Fibroblast of lung (primary cell): ENCODE data around the gene HK3. TPM values are rescaled to one million over a fixed set of nuclear protein-coding genes. Genes with fewer than 3 reads are reported as not detected.

Experiments
- DNase-seq, 2 donors: peaks; one replicate each; pipeline versions ENCODE4 v3.0.0 to v3.0.0-alpha.2; 2010; ENCODE audit warnings: low read depth in 2 of 2
- H2AFZ ChIP-seq: 2 replicates; pipeline ENCODE4 v1.5.1; 2012; ENCODE audit warnings: low read length, control low read depth, inconsistent platforms
- H3K27ac ChIP-seq: 2 replicates; pipeline ENCODE4 v1.5.1; 2011; ENCODE audit warnings: low read length, control low read depth; ENCODE audit not compliant: insufficient read depth
- H3K27me3 ChIP-seq: 2 replicates; pipeline ENCODE4 v1.5.1; 2011; ENCODE audit warnings: mild to moderate bottlenecking, low read length; ENCODE audit not compliant: control insufficient read depth, insufficient read depth
- H3K36me3 ChIP-seq: 2 replicates; pipeline ENCODE4 v1.5.1; 2011; ENCODE audit warnings: low read length; ENCODE audit not compliant: control insufficient read depth, insufficient read depth
- H3K4me1 ChIP-seq: 2 replicates; pipeline ENCODE4 v1.5.1; 2011; ENCODE audit warnings: low read length; ENCODE audit not compliant: control insufficient read depth, insufficient read depth; ENCODE audit errors: extremely low read depth
- H3K4me2 ChIP-seq: 2 replicates; pipeline ENCODE4 v1.5.1; 2011; ENCODE audit warnings: low read length, control low read depth; ENCODE audit not compliant: insufficient read depth; ENCODE audit errors: extremely low read depth
- H3K4me3 ChIP-seq, 4 experiments: fragments of 200-600 bp in 1 of 4; sonication (generic) in 1 of 4; replicated peaks in 1 of 4; 2 replicates each; pipeline ENCODE4 v1.5.1; 2011 to 2016; ENCODE audit warnings: low read length in 4 of 4, low read depth in 3 of 4, mild to moderate bottlenecking in 3 of 4, control low read depth in 2 of 4, inconsistent platforms in 1 of 4, mixed read lengths in 1 of 4; ENCODE audit not compliant: insufficient read depth in 1 of 4; ENCODE audit errors: control extremely low read depth in 1 of 4
- H3K79me2 ChIP-seq: 2 replicates; pipeline ENCODE4 v1.5.1; 2012; ENCODE audit warnings: mild to moderate bottlenecking, low read length, inconsistent platforms; ENCODE audit not compliant: control insufficient read depth, insufficient read depth
- H3K9ac ChIP-seq: 2 replicates; pipeline ENCODE4 v1.5.1; 2011; ENCODE audit warnings: mild to moderate bottlenecking, low read length, control low read depth; ENCODE audit not compliant: insufficient read depth
- H3K9me3 ChIP-seq: 2 replicates; pipeline ENCODE4 v1.5.1; 2012; ENCODE audit warnings: low read depth, low read length; ENCODE audit not compliant: control insufficient read depth, insufficient read depth
- H4K20me1 ChIP-seq: 2 replicates; pipeline ENCODE4 v1.5.1; 2011; ENCODE audit warnings: low read length; ENCODE audit not compliant: control insufficient read depth, insufficient read depth; ENCODE audit errors: extremely low read depth
- EZH2 ChIP-seq: IDR thresholded peaks from 2 replicates; pipeline ENCODE4 v1.5.1; 2012; ENCODE audit warnings: low read length, control low read depth, mild to moderate bottlenecking; ENCODE audit errors: missing control alignments
- polyA plus RNA-seq, 2 donors: library from polyadenylated mRNA; depleted of rRNA in 1 of 2; stranded (reverse) in 1 of 2; unstranded in 1 of 2; fragments of >200 nt; gene quantifications; 2 replicates each; pipeline ENCODE4 v1.2.1, GENCODE V29; 2011 to 2012; ENCODE audit warnings: missing spikeins in 1 of 2
- total RNA-seq: library from RNA; depleted of rRNA; stranded (reverse); fragments of >200 nt; gene quantifications from 2 replicates; pipeline ENCODE4 v1.2.1, GENCODE V29; 2014
- TF ChIP-seq, protein P1 (sequence below), 2 donors: IDR thresholded peaks in 1 of 2; conservative IDR thresholded peaks in 1 of 2; 1 replicate in 1 of 2; 2 replicates in 1 of 2; pipeline ENCODE4 v1.5.1; 2011 to 2012; ENCODE audit warnings: low read length in 2 of 2, control low read depth in 1 of 2, inconsistent platforms in 1 of 2, low read depth in 1 of 2, mild to moderate bottlenecking in 1 of 2

HK3 gene
- total and polyA plus RNA-seq, 2 donors (not counting 1 experiment from before 2014, with no cell fraction given), result not detected

DNA sequence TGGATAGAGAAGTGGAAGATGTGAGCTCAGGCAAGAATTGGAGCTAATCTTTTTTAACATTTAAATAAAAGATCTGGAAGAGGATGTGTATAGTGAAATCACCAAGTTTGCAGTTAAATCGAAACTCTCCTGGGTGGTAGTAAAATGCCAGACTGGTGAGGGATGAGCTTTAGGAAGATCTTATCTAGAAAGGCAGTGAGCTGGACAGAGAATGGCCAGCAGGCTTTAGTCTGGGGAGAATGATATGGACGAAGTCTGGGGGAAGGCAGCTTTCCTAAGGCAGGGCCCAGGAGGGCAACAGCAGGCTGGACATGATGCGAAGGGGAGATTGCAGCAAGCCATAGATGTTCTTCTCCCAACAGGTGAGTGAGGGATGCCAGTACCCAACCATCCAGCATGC is 63.2 kb downstream of the HK3 start:
- Histone ChIP-seq H3K4me3 (no peak overlapping the region), H3K9me3 (no peaks in the 10 kb centered on the region), H3K79me2 (no peaks in the 10 kb centered on the region), H4K20me1 (peaks cover 2% of the 10 kb centered on the region), H3K36me3 (no peaks in the 10 kb centered on the region), H3K27ac (no peak overlapping the region), H3K9ac (no peak overlapping the region), H2AFZ (no peak overlapping the region), H3K4me1 (no peaks in the 10 kb centered on the region), H3K27me3 (peaks cover 2% of the 10 kb centered on the region), H3K4me2 (no peak overlapping the region)
- TF ChIP-seq, protein P1, sequence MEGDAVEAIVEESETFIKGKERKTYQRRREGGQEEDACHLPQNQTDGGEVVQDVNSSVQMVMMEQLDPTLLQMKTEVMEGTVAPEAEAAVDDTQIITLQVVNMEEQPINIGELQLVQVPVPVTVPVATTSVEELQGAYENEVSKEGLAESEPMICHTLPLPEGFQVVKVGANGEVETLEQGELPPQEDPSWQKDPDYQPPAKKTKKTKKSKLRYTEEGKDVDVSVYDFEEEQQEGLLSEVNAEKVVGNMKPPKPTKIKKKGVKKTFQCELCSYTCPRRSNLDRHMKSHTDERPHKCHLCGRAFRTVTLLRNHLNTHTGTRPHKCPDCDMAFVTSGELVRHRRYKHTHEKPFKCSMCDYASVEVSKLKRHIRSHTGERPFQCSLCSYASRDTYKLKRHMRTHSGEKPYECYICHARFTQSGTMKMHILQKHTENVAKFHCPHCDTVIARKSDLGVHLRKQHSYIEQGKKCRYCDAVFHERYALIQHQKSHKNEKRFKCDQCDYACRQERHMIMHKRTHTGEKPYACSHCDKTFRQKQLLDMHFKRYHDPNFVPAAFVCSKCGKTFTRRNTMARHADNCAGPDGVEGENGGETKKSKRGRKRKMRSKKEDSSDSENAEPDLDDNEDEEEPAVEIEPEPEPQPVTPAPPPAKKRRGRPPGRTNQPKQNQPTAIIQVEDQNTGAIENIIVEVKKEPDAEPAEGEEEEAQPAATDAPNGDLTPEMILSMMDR (conservative IDR thresholded peaks at IDR 0.05 in 1 of 2, IDR thresholded peaks at IDR 0.05 in 1 of 2; ENCODE audit: low read depth in 1 of 2, low read length in 2 of 2), result no peak
- no peak for TF ChIP-seq EZH2
- no peak for DNase-seq

DNA sequence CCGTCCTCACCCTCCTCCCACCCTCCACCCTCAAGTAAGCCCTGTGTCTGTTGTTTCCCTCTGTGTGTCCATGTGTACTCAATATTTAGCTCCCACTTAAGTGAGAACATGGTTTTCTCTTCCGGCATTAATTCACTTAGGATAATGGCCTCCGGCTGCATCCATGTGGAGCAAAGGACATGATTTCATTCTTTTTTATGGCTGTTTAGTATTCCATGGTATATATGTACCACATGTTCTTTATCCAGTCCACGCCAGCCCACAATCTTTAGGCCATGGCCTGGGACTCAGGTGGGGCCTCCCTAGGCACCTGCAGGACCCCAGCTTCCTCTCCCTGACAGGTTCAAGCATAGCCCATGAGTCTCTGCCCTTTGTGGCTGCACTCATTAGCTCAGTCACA is 65.9 kb downstream of the HK3 start:
- Histone ChIP-seq H3K27ac (no peak overlapping the region), H3K4me1 (no peaks in the 10 kb centered on the region), H3K4me3 (no peak overlapping the region), H3K9ac (no peak overlapping the region), H3K79me2 (no peaks in the 10 kb centered on the region), H3K4me2 (no peak overlapping the region), H3K27me3 (no peaks in the 10 kb centered on the region), H2AFZ (no peak overlapping the region), H3K9me3 (no peaks in the 10 kb centered on the region), H4K20me1 (peaks cover 2% of the 10 kb centered on the region), H3K36me3 (no peaks in the 10 kb centered on the region)
- DNase-seq, result no peak
- TF ChIP-seq, protein P1 (conservative IDR thresholded peaks at IDR 0.05 in 1 of 2, IDR thresholded peaks at IDR 0.05 in 1 of 2; ENCODE audit: low read depth in 1 of 2, low read length in 2 of 2), result no peak
- TF ChIP-seq EZH2, result no peak

DNA sequence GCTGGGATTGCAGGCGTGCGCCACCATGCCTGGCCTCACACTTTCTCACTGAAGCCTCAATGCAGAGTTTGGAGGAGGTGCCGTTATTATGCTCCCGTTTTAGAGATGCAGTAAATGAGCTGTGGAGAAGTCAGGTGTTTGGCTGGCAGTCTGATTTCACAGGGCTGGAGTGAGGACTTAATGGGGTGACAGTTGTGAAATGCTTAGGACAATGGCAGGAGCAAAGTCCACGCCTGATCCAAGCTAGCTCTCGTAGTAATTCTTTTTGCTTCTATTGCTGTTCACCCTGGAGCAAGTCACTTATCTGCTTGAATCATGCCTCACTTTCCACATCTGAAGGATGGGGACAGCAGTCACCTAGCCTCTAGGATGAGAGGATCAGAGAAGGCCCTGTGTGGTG is 67.0 kb downstream of the HK3 start:
- H3K4me1 ChIP-seq, result no peaks in the 10 kb centered on the region
- no peak for DNase-seq
- H3K36me3 ChIP-seq, result no peaks in the 10 kb centered on the region
- no peak overlapping the region for H3K4me2 ChIP-seq
- no peak overlapping the region for H3K4me3 ChIP-seq
- no peaks in the 10 kb centered on the region for H4K20me1 ChIP-seq
- no peak for TF ChIP-seq EZH2
- TF ChIP-seq, protein P1 (conservative IDR thresholded peaks at IDR 0.05 in 1 of 2, IDR thresholded peaks at IDR 0.05 in 1 of 2; ENCODE audit: low read depth in 1 of 2, low read length in 2 of 2), result no peak
- no peak overlapping the region for H2AFZ ChIP-seq
- no peaks in the 10 kb centered on the region for H3K79me2 ChIP-seq
- no peak overlapping the region for H3K27ac ChIP-seq
- H3K27me3 ChIP-seq, result no peaks in the 10 kb centered on the region
- H3K9me3 ChIP-seq, result no peaks in the 10 kb centered on the region
- no peak overlapping the region for H3K9ac ChIP-seq
